Calu3 (cell line): Measurements from ENCODE around the gene TRRAP. TPM values are rescaled to one million over a fixed set of nuclear protein-coding genes. Genes with fewer than 3 reads are reported as not detected.

Experiments used
- BruUV-seq: library from RNA; stranded (reverse); fragments of 400-500 nt; replicated peaks from 2 replicates; lab custom pipeline; 2021; lab: Mats Ljungman, UMichigan
- CTCF ChIA-PET: fragments of 300-600 bp; sonication (Branson Sonifier 250); formaldehyde crosslinking; loops from one replicate; lab custom pipeline; 2022; ENCODE audit warnings: antibody characterized with exemption; lab: Charles Lee
- DNase-seq: peaks from one replicate; pipeline ENCODE4 v3.0.0; 2022
- H3K27ac Mint-ChIP-seq: one replicate; pipeline ENCODE4 v1.8.0; 2022; ENCODE audit warnings: mixed read lengths; ENCODE audit not compliant: unreplicated experiment
- H3K27me3 Mint-ChIP-seq: one replicate; pipeline ENCODE4 v1.8.0; 2022; ENCODE audit warnings: mixed read lengths; ENCODE audit not compliant: unreplicated experiment
- H3K36me3 Mint-ChIP-seq: one replicate; pipeline ENCODE4 v1.8.0; 2022; ENCODE audit warnings: mild to moderate bottlenecking, moderate library complexity, mixed read lengths; ENCODE audit not compliant: insufficient read depth, unreplicated experiment
- H3K4me1 Mint-ChIP-seq: one replicate; pipeline ENCODE4 v1.8.0; 2022; ENCODE audit warnings: mild to moderate bottlenecking, low read depth, mixed read lengths; ENCODE audit not compliant: unreplicated experiment
- H3K4me3 Mint-ChIP-seq: one replicate; pipeline ENCODE4 v1.8.0; 2022; ENCODE audit warnings: mild to moderate bottlenecking, low read depth, moderate library complexity, mixed read lengths; ENCODE audit not compliant: unreplicated experiment
- H3K9me3 Mint-ChIP-seq: one replicate; pipeline ENCODE4 v1.8.0; 2022; ENCODE audit warnings: low read depth, mixed read lengths; ENCODE audit not compliant: unreplicated experiment
- CTCF ChIP-seq: fragments of 200-600 bp; IDR thresholded peaks from one replicate; pipeline ENCODE4 v1.8.0; 2022; ENCODE audit warnings: antibody characterized with exemption; ENCODE audit not compliant: unreplicated experiment
- intact Hi-C: fragments of 100-400 bp; cut with micrococcal nuclease; formaldehyde crosslinking; loops from one replicate; pipeline ENCODE4 v1.10.0; 2022; ENCODE audit not compliant: unreplicated experiment
- total RNA-seq: library from RNA; stranded (reverse); gene quantifications from 2 replicates; pipeline ENCODE4 v1.2.3, GENCODE V29; 2022

The TRRAP gene
- total RNA-seq, 1 experiment from 2014 or later = 30.9 TPM

GRCh38 chr7:98908585-98908984, 30.3 kb downstream of the TRRAP start:
- no peak for DNase-seq
- intact Hi-C loops = no loop called here
- no peak overlapping the region for H3K27ac Mint-ChIP-seq
- no peaks in the 10 kb centered on the region for H3K27me3 Mint-ChIP-seq
- H3K4me3 Mint-ChIP-seq = no peak overlapping the region
- TF ChIP-seq CTCF = no peak
- no peaks in the 10 kb centered on the region for H3K4me1 Mint-ChIP-seq
- CTCF ChIA-PET = interaction anchor here (0.7 kb wide), 1 partner anchor 19 kb away, joined by 3 read pairs; no protein-coding TSS in a partner anchor
- no TSS peak for BruUV-seq
- H3K36me3 Mint-ChIP-seq = peaks cover 27% of the 10 kb centered on the region
- H3K9me3 Mint-ChIP-seq = no peaks in the 10 kb centered on the region

- BruUV-seq = no TSS peak
- intact Hi-C loops = no loop called here
- no peaks in the 10 kb centered on the region for H3K4me1 Mint-ChIP-seq
- H3K9me3 Mint-ChIP-seq = no peaks in the 10 kb centered on the region
- H3K27me3 Mint-ChIP-seq = no peaks in the 10 kb centered on the region
- CTCF ChIA-PET = no interaction called here
- H3K36me3 Mint-ChIP-seq = peaks cover 22% of the 10 kb centered on the region
- TF ChIP-seq CTCF = no peak
- no peak overlapping the region for H3K27ac Mint-ChIP-seq
- DNase-seq = no peak
- no peak overlapping the region for H3K4me3 Mint-ChIP-seq
Observed at GRCh38 chr7:98909487-98909886, 31.2 kb downstream of the TRRAP start.

- intact Hi-C loops = no loop called here
- Mint-ChIP-seq H3K4me1 (no peaks in the 10 kb centered on the region), H3K9me3 (no peaks in the 10 kb centered on the region), H3K27me3 (no peaks in the 10 kb centered on the region), H3K27ac (no peak overlapping the region), H3K4me3 (no peak overlapping the region), H3K36me3 (peaks cover 19% of the 10 kb centered on the region)
- CTCF ChIA-PET = interaction anchor here (0.6 kb wide), 1 partner anchor 40 kb away, joined by 3 read pairs; no protein-coding TSS in a partner anchor
- TF ChIP-seq CTCF = no peak
- DNase-seq = no peak
- BruUV-seq = no TSS peak
Observed at GRCh38 chr7:98910427-98910826, 32.1 kb downstream of the TRRAP start.

- DNase-seq = no peak
- Mint-ChIP-seq H3K36me3 (peaks cover 19% of the 10 kb centered on the region), H3K4me1 (no peaks in the 10 kb centered on the region), H3K27ac (no peak overlapping the region), H3K27me3 (no peaks in the 10 kb centered on the region), H3K4me3 (no peak overlapping the region), H3K9me3 (no peaks in the 10 kb centered on the region)
- no peak for TF ChIP-seq CTCF
- CTCF ChIA-PET = no interaction called here
- BruUV-seq = no TSS peak
- intact Hi-C loops = no loop called here
Observed at GRCh38 chr7:98911916-98912315, 33.6 kb downstream of the TRRAP start.
